MM.1S (cell line): ENCODE data around the gene LGMN.

Source experiments
- DNase-seq: peaks from one replicate; pipeline ENCODE4 v3.0.0-alpha.2; 2015
- H2AFZ ChIP-seq: fragments of 300-600 bp; sonication (generic); 2 replicates; pipeline ENCODE4 v1.6.0; 2016; ENCODE audit warnings: antibody characterized with exemption, low read length
- H3F3A ChIP-seq: fragments of 300-600 bp; sonication (generic); 2 replicates; pipeline ENCODE4 v1.6.1; 2016; ENCODE audit warnings: mild to moderate bottlenecking, antibody characterized with exemption, low read length, moderate library complexity, mixed read lengths; ENCODE audit not compliant: insufficient read depth
- H3K27ac ChIP-seq: fragments of 300-600 bp; sonication (generic); 2 replicates; pipeline ENCODE4 v1.5.1; 2016; ENCODE audit warnings: mild to moderate bottlenecking, low read length
- H3K27me3 ChIP-seq: fragments of 300-600 bp; sonication (generic); replicated peaks from 2 replicates; pipeline ENCODE4 v1.6.0; 2016; ENCODE audit warnings: low read length; ENCODE audit not compliant: insufficient read depth
- H3K36me3 ChIP-seq: fragments of 300-600 bp; sonication (generic); replicated peaks from 2 replicates; pipeline ENCODE4 v1.6.1; 2016; ENCODE audit warnings: mild to moderate bottlenecking, low read length, mixed read lengths; ENCODE audit not compliant: insufficient read depth
- H3K4me1 ChIP-seq: fragments of 300-600 bp; sonication (generic); 2 replicates; pipeline ENCODE4 v1.6.1; 2016; ENCODE audit warnings: low read length, mixed read lengths
- H3K4me2 ChIP-seq: fragments of 300-600 bp; sonication (generic); 2 replicates; pipeline ENCODE4 v1.6.0; 2016; ENCODE audit warnings: low read depth, low read length
- H3K4me3 ChIP-seq: fragments of 300-600 bp; sonication (generic); 2 replicates; pipeline ENCODE4 v1.5.1; 2016; ENCODE audit warnings: low read length, mixed read lengths
- H3K79me2 ChIP-seq: fragments of 300-600 bp; sonication (generic); 2 replicates; pipeline ENCODE4 v1.6.1; 2016; ENCODE audit warnings: mixed run types, low read length, mixed read lengths
- H3K9ac ChIP-seq: fragments of 300-600 bp; sonication (generic); 2 replicates; pipeline ENCODE4 v1.6.1; 2016; ENCODE audit warnings: low read length, mixed read lengths
- H3K9me2 ChIP-seq: fragments of 300-600 bp; sonication (generic); replicated peaks from 2 replicates; pipeline ENCODE4 v1.6.1; 2016; ENCODE audit warnings: mild to moderate bottlenecking, low read length, mixed read lengths; ENCODE audit not compliant: insufficient read depth
- H3K9me3 ChIP-seq: fragments of 300-600 bp; sonication (generic); replicated peaks from 2 replicates; pipeline ENCODE4 v1.6.1; 2016; ENCODE audit warnings: mild to moderate bottlenecking, low read length, mixed read lengths; ENCODE audit not compliant: insufficient read depth
- H4K20me1 ChIP-seq: fragments of 300-600 bp; sonication (generic); 2 replicates; pipeline ENCODE4 v1.6.1; 2016; ENCODE audit warnings: mild to moderate bottlenecking, low read length, moderate library complexity, mixed read lengths; ENCODE audit not compliant: insufficient read depth
- CTCF ChIP-seq: fragments of 300-600 bp; sonication (generic); IDR thresholded peaks from 2 replicates; pipeline ENCODE4 v1.5.1; 2016; ENCODE audit warnings: antibody characterized with exemption, low read length, mixed read lengths
- EZH2 ChIP-seq: fragments of 300-600 bp; sonication (generic); optimal IDR thresholded peaks from 2 replicates; pipeline ENCODE3; 2017; ENCODE audit warnings: low read depth, mild to moderate bottlenecking, antibody characterized with exemption, low read length, mixed read lengths
- EZH2phosphoT487 ChIP-seq: fragments of 300-600 bp; sonication (generic); IDR thresholded peaks from 2 replicates; pipeline ENCODE4 v1.6.1; 2018; ENCODE audit warnings: antibody characterized with exemption, low read length

Gene LGMN

DNA sequence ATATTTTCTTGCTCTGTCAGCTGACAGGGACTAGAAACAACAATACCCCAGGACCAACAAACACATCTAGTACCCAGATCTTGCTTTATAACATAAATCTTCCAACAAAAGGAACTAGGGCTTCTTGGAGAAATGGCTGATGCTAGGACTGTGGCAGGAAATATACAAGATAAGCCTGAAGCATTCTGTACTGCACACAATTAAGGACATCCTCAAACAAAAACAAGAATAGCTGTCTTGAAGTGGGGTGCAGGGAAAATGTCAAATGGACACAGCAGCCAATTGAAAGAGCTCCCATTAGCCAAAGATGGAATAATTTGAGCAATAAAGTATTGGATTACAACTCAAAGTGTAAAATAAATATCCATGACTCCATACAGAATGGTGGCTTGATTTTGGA, 50.0 kb downstream of the LGMN start:
- DNase-seq: no peak
- no peaks in the 10 kb centered on the region for H3K4me1 ChIP-seq
- no peak overlapping the region for H2AFZ ChIP-seq
- H3K27me3 ChIP-seq: no peaks in the 10 kb centered on the region
- H3K9ac ChIP-seq: no peak overlapping the region
- H3K27ac ChIP-seq: no peak overlapping the region
- no peaks in the 10 kb centered on the region for H3F3A ChIP-seq
- H3K79me2 ChIP-seq: no peaks in the 10 kb centered on the region
- H4K20me1 ChIP-seq: no peaks in the 10 kb centered on the region
- H3K4me3 ChIP-seq: no peak overlapping the region
- no peaks in the 10 kb centered on the region for H3K9me2 ChIP-seq
- no peak overlapping the region for H3K4me2 ChIP-seq
- TF ChIP-seq CTCF (no peak), EZH2 (no peak), EZH2phosphoT487 (no peak)
- H3K36me3 ChIP-seq: no peaks in the 10 kb centered on the region
- H3K9me3 ChIP-seq: no peaks in the 10 kb centered on the region

GRCh38 chr14:92696366-92696765, 52.1 kb downstream of the LGMN start:
- Histone ChIP-seq H3K27me3 (no peaks in the 10 kb centered on the region), H3K4me3 (no peak overlapping the region), H4K20me1 (no peaks in the 10 kb centered on the region), H2AFZ (no peak overlapping the region), H3K9me2 (no peaks in the 10 kb centered on the region), H3K27ac (no peak overlapping the region), H3K36me3 (no peaks in the 10 kb centered on the region), H3F3A (no peaks in the 10 kb centered on the region), H3K4me2 (no peak overlapping the region), H3K9me3 (no peaks in the 10 kb centered on the region), H3K79me2 (no peaks in the 10 kb centered on the region), H3K4me1 (no peaks in the 10 kb centered on the region), H3K9ac (no peak overlapping the region)
- TF ChIP-seq EZH2: no peak
- no peak for TF ChIP-seq CTCF
- TF ChIP-seq EZH2phosphoT487: no peak
- DNase-seq: no peak

DNA sequence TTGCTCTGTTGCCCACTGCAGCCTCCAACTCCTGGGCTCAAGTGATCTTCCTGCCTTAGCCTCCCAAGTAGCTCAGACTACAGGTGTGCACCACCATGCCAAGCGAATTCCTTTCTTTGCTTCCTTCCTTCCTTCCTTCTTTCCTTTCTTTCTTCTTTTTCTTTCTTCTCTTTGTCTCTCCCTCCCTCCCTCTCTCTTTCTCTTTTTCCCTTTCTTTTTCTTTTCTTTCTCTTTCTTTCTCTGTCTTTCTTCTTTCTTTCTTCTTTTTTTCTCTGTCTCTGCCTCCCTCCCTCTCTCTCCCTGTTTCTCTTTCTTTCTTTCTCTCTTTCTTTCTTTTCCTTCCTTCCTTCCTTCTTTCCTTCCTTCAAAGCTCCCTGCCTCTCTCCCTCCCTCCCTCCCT, 52.9 kb downstream of the LGMN start:
- no peaks in the 10 kb centered on the region for H3F3A ChIP-seq
- H3K79me2 ChIP-seq: no peaks in the 10 kb centered on the region
- H2AFZ ChIP-seq: no peak overlapping the region
- H3K36me3 ChIP-seq: no peaks in the 10 kb centered on the region
- no peak for TF ChIP-seq EZH2
- H3K27ac ChIP-seq: no peak overlapping the region
- no peaks in the 10 kb centered on the region for H3K27me3 ChIP-seq
- DNase-seq: no peak
- no peak overlapping the region for H3K9ac ChIP-seq
- no peaks in the 10 kb centered on the region for H3K4me1 ChIP-seq
- no peaks in the 10 kb centered on the region for H3K9me3 ChIP-seq
- no peaks in the 10 kb centered on the region for H4K20me1 ChIP-seq
- H3K4me3 ChIP-seq: no peak overlapping the region
- no peak overlapping the region for H3K4me2 ChIP-seq
- H3K9me2 ChIP-seq: no peaks in the 10 kb centered on the region

DNA sequence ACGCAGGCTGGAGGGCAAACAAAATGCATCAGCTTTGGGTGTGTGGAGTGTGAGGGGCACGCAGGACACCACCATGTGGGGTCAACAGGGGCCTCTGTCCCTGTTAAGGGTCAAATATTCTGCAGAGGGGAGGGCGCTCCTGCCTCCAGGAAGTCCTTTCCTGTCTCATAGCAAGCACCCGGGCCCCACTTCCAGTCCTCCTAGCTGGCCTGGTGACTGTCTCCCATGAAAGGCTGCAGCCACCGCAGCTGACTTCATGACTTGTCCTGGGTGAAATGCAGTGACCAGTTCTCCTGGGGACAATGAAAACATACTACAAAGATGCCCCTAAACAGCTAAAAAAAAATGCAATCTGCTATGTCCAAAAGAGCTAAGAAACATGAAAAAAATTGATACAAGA, 53.6 kb downstream of the LGMN start:
- Histone ChIP-seq H3K4me2 (no peak overlapping the region), H3K4me1 (no peaks in the 10 kb centered on the region)
- no peak for TF ChIP-seq EZH2phosphoT487
- no peak for TF ChIP-seq EZH2
- TF ChIP-seq CTCF: no peak

More for the DNA sequence above, 53.6 kb downstream of the LGMN start:
- DNase-seq: no peak
- no peak overlapping the region for H3K9ac ChIP-seq
- no peak overlapping the region for H3K27ac ChIP-seq
- no peaks in the 10 kb centered on the region for H3K27me3 ChIP-seq
- H3F3A ChIP-seq: no peaks in the 10 kb centered on the region
- no peaks in the 10 kb centered on the region for H3K9me2 ChIP-seq
- no peaks in the 10 kb centered on the region for H3K9me3 ChIP-seq
- no peaks in the 10 kb centered on the region for H3K36me3 ChIP-seq
- H4K20me1 ChIP-seq: no peaks in the 10 kb centered on the region
- H2AFZ ChIP-seq: no peak overlapping the region
- H3K4me3 ChIP-seq: no peak overlapping the region
- no peaks in the 10 kb centered on the region for H3K79me2 ChIP-seq
